CD4-positive, alpha-beta T cell treated with Interleukin-2 at 100 ng/mL for 4 hours (primary cell): ENCODE data around the gene KCNAB1.
A peak's percentile ranks its signal among the peaks of the same experiment; 100 is the strongest.
"Not testable (repeated sequence)": the region's sequence is repeated elsewhere in the genome, so short reads cannot be mapped to it uniquely, and the experiment has no call there.

Experiments used
- DNase-seq: peaks from one replicate; pipeline ENCODE4 v3.0.0-alpha.2; 2020; ENCODE audit warnings: low spot score

The KCNAB1 gene

DNA sequence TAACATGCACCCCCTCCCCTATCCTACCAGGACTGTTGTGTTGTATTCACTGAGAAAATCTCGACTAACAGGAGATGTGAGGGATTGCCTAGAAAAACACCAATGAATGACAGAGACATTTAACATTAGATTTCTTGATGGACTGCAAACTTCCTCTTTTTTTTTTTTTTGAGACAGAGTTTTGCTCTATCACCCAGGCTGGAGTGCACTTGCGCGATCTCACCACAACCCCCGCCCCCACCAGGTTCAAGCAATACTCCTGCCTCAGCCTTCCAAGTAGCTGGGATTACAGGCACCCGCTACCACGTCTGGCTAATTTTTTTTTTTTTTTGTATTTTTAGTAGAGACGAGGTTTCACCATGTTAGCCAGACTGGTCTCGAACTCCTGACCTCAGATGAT lies 17.0 kb downstream of the KCNAB1 start:
- not testable (repeated sequence) for DNase-seq

GRCh38 chr3:156140001-156140595 lies 19.7 kb downstream of the KCNAB1 start:
- DNase-seq, result no peak

- DNase-seq, result no peak
These were observed 22.3 kb downstream of the KCNAB1 start for GRCh38 chr3:156142702-156143101.

DNA sequence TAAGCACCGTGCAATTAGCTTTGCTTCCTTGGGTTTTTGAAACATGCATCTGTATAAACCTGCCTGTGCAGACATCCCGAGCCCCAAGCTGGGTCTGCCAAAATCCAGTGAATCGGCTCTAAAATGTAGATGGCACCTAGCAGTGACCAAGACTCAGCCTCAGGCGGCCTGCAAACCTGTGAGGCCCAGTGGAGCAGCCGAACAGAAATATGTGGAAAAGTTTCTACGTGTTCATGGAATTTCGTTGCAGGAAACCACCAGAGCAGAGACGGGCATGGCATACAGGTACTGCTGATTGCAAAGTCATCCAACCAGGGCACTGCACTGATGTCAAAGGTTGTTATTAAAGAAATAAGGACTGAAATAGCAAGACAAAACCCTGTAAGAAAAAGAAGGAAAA lies 22.8 kb downstream of the KCNAB1 start:
- DNase-seq, result no peak

DNA sequence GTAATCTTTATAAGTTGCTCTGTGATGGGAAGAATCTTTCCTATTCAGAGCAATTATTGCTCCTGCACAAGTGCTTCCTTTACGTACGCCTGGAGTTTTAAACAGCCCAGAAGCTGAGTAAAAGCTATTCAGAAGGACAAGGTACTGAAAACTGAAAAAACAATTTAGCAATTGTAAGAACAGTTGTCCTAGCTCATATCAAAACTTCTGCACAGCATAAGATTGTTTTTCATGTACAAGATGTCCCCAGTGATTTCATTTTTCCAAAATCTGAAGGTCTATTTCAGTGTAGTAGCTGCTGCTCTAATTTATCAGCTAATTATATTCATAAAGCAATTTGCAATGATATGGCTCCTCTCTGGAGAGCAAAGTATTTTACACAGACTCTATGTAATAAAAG lies 23.7 kb downstream of the KCNAB1 start:
- DNase-seq, result no peak

DNA sequence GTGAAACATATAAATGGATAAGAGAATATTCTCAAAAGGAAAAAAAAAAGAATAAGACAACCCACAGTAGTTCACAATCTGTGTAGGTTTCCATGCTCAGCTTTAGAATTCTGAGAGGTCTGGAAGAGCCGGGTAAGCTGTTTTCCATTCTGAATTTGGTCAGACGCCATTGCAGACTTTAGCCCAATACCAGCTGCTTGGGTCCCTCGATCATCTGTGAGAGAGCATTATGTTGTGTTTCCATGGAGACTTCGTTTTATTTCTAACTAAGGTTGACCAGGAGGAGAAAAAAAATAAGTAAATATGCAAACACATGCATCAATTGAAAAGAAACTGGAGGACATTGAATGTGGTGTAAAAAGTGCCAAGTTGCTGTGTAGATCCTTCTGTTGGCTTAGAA lies 25.5 kb downstream of the KCNAB1 start:
- no peak for DNase-seq

GRCh38 chr3:156148345-156148945 lies 28.1 kb downstream of the KCNAB1 start:
- no peak for DNase-seq

DNA sequence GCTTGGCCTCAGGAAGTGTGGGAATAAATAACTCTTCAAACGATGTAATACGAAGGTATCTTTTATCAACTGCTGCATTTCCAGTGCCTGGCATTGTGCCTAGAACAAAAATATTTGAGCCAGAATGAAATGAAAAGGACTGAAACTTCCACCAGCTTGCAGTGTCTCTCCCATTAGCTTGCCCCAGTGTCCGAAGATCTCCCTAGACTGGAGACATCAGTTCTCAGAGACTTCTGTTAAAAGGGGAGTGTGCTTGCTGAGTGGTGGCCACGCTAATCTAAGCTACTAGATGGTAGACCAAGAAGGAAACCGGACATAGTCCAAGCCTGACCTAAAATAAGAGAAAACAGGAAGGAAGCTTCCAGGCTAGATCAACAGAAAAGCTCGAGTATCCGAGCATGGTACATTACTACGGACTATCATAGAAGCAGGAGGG lies 28.6 kb downstream of the KCNAB1 start:
- no peak for DNase-seq

GRCh38 chr3:156149876-156150275 lies 29.5 kb downstream of the KCNAB1 start:
- DNase-seq, result no peak

GRCh38 chr3:156150434-156151066 lies 30.2 kb downstream of the KCNAB1 start:
- peak; percentile 64 for DNase-seq

DNA sequence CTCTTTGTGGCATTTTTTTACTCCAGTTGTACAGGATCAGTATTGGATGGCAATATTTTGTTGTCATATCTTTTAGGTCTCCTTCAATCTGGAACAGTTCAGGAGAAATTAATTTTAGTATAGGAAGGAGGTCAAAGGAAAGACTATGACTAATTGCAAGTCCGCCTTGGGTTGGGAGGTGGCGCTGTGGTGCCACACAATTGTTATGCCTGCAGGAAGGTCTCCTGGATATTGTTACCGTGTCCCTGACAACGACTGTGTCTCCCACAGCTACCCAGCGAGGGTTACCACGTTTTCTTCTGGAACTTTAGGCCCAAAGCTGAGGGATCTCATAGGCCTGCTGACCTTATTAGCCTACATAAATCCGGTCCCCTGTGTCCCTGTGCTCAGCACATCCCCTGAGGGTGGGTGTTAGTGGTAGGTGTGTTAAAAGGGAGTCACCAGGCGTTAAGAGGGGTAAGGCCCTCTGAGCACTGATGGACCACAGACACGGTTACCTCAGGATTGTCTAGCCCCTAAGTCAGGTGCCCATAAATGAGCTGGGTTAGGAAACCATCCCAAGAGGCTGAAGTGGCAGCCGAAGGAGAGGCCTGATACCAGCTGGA lies 31.5 kb downstream of the KCNAB1 start:
- DNase-seq, result peak; percentile 51

DNA sequence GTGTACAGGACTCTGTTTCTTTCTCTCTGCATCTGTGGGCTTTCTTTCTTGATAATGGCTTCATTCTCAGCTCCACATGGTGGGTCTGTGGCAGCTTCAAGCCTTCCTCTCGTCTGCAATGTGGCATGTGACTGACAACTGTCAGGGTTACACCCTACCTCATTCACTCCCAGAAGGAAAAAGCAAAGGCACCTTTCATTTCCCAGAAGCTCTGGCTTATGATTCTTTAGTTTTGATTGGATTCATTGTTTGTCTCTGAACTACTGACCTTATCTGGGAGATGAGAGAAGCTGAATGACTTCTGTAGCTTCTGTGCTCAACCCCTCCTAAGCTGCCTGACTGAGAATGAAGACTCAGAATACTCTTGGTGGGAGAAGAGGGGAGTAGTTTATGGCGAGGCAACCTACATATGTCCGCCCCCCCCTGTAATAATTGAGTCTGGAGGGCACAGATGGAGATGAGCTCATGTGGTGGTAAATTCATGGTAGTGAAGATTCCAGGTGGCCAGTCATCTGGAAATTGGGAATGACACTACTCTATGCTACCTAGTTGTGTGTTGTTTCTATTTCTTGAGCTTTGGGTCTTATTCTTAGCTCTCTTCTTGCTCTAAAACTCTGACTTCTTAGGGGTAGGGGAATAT lies 38.4 kb downstream of the KCNAB1 start:
- DNase-seq, result no peak

GRCh38 chr3:156160647-156161046 lies 40.3 kb downstream of the KCNAB1 start:
- DNase-seq, result peak; percentile 14

DNA sequence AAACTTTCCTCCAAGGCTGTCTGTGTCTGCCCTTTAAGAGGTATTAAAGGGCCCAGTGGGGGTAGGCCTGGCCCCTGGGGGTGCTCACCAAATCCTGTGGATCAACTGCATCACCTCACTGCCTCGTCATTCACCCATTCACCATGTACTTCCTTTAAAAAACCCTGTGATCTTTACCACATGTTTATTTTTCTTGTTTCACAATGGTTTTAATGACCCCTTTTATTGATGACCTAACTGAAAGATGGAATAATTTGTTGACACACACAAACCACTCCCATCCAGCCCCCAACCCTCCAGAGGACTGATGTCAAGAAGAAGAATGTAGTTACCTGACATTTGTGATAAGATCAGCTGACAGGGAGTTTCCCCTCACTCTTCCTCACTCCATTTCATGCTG lies 40.8 kb downstream of the KCNAB1 start:
- no peak for DNase-seq

DNA sequence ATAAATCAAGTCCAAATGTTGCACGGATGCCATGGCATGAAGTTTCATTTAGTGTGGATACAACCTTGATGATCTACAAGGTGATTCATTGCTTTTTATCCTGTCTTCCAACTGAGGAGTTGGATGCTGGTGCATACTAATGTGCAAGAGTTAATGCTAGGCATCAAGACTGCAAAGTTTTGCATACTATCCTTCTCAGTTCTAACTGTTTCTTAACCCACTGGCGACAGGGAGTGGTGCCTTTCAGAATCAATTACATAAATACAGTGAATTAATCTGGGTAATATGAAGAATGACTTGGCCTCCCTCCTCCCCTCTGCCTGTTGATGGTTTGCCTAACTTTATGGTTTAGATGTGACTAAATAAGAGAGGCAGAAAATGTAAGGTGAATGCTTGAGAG lies 43.5 kb downstream of the KCNAB1 start:
- no peak for DNase-seq

DNA sequence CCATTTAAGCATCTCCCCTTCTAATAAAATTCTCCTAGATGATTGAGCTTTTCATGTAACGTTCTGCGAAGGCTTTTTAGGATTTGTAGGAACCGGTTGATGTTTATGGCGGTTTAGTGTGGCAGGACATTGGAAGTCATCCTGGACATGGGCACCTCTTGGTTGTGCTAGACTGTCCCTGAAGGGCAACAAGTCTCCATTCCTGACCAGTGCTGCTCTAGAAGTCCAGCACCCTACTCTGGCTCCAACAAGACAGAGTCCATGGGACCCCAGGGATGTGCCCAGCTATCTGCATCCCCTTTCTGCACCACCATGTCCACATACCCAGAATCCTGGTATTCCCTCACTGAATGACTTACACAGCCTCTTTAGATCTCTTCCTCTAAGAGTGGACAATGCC lies 46.4 kb downstream of the KCNAB1 start:
- no peak for DNase-seq

DNA sequence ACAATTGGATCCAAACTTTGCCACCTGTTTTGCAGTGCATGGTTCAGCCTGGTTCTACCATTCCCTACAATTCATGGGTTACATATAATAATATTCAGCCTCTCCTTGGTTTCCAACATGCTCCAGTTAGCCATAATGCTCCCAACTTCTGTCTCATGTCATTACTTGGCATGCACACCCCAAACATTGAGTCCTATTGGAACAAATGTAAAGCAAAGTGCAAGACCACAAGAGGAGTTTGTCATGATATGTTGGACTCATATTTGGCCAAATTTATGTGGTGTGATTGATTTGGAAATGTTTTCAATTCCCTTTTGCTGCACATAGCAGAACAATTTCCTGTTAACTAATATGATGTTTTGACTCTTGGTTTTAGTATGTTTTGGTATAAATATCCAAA lies 50.2 kb downstream of the KCNAB1 start:
- no peak for DNase-seq

DNA sequence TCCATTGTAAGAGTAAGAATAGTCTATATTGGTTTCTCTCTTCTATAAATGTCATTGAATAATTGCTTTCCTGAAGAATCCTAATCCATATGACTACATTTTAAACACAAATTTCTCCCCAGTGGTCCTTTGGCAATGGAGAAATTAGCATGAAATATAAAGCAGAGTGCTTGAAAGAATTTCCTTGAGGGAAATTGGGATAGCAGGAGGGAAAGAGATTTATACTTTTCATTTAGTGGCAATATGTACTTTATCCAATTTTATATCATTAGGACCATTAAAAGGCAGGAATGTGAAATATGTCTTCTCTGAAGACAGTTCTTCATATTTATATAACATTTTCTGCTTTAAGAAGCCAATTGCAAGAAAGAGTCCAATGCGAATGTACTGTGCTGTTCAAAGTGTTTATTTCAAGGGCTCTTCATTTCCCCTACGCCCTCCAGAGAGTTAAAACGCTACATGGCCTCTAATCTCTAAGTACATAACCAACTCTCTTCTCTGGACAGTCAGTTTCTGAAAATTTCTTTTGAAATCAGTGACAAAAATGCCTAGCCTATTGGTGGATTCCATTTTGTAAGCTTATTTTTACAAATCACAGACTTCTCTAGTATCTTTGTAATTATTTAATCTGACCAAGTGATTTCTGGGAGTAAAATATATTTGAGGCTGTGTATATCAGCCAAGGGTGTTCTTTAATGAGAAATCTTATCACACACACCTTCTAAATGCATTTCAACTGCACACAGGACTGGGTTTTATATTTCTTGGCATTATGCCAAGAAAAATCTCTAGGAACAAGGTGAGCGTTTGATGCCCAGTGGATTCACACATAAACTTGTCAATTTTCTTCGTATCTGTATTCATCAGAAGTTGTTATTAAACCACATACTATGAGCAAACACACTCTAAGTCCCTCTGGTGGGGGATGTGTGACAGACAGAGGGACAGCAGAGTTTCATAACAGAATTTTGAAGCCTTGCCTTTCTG lies 51.2 kb downstream of the KCNAB1 start:
- no peak for DNase-seq

GRCh38 chr3:156172536-156172935 lies 52.2 kb downstream of the KCNAB1 start:
- DNase-seq, result no peak

GRCh38 chr3:156174229-156174847 lies 54.0 kb downstream of the KCNAB1 start:
- no peak for DNase-seq

DNA sequence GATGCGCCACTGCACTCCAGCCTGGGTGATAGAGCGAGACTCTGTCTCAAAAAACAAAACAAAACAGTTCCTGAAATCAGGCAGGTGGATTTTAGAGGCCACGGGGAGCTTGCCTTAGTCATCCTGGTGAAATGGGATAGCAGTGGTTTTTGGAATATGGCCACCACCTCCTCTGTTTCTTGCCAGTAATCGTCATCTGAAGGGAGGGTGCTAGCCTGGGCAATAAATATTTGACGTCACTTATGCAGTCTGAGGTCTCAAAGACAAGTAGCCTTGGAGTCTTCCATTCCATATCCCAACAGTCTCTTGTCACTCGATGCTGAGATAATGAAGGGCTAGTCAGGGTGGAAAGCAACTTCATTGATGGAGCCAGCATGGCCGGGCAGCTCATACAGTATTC lies 55.2 kb downstream of the KCNAB1 start:
- no peak for DNase-seq
